ENCODE results near the gene EHD1. TPM values are rescaled to one million over a fixed set of nuclear protein-coding genes. Genes with fewer than 3 reads are reported as not detected.

Gene EHD1
- total RNA-seq, 2 donors from 2014 or later = 18.7 to 45.2 TPM

DNA sequence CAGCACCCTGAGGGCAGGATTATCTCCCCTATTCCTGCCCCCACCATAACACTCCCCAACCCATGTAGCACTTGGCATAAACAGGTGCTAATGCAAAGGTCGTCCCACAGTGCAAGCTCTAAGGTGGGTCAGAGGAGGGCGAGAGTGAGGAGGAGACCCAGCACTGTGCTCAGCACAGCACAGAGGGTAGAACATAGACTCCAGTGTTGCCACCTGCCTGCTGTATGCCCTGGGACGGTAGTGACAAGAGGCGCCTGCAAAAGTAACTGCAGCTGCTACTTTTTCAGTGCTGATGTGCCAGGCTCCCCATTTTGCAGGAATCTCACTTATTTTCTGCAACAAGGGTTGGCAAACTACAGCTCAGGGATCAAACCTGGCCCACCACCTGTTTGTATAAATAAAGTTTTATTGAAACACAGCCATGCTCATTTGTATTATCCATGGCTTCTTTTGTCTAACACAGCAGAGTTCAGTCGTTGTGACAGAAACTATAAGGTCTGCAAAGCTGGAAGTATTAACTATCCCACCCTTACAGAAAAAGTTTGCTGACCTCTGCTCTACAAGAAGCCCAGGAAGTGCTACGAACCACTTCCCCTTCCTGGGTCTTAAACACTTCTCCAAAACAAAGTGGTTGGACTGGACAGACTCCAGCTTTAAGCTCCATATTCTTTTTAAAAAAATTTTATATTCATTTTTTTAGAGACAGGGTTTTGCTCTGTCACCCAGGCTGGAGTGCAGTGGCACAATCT is 17.0 kb downstream of the EHD1 start:
- peaks cover 29% of the 10 kb centered on the region for H3K4me1 ChIP-seq

GRCh38 chr11:64859542-64860414 is 18.6 kb downstream of the EHD1 start:
- TF ChIP-seq POLR2A (IDR thresholded peaks at IDR 0.05) = no peak
- TF ChIP-seq, protein P1, sequence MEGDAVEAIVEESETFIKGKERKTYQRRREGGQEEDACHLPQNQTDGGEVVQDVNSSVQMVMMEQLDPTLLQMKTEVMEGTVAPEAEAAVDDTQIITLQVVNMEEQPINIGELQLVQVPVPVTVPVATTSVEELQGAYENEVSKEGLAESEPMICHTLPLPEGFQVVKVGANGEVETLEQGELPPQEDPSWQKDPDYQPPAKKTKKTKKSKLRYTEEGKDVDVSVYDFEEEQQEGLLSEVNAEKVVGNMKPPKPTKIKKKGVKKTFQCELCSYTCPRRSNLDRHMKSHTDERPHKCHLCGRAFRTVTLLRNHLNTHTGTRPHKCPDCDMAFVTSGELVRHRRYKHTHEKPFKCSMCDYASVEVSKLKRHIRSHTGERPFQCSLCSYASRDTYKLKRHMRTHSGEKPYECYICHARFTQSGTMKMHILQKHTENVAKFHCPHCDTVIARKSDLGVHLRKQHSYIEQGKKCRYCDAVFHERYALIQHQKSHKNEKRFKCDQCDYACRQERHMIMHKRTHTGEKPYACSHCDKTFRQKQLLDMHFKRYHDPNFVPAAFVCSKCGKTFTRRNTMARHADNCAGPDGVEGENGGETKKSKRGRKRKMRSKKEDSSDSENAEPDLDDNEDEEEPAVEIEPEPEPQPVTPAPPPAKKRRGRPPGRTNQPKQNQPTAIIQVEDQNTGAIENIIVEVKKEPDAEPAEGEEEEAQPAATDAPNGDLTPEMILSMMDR (IDR thresholded peaks at IDR 0.05) = no peak
- no peaks in the 10 kb centered on the region for H3K36me3 ChIP-seq (replicated peaks in 1 of 2; ENCODE audit: insufficient read depth in 1 of 2, low read depth in 2 of 2)
- no peaks in the 10 kb centered on the region for H3K27me3 ChIP-seq
- H3K9me3 ChIP-seq = no peaks in the 10 kb centered on the region
- H3K27ac ChIP-seq = no peak overlapping the region
- DNase-seq (no peak), ATAC-seq (no peak)
- no peak overlapping the region for H3K4me3 ChIP-seq
- intact Hi-C loops (cut with DNase I) = no loop called here
- H3K4me1 ChIP-seq = peaks cover 39% of the 10 kb centered on the region
- WGBS, 2 donors = 88 to 96% methylated on average over 18 to 33 of the region's 33 CpGs

More for the DNA sequence above, 17.0 kb downstream of the EHD1 start:
- Histone ChIP-seq H3K9me3 (no peaks in the 10 kb centered on the region), H3K4me3 (no peak overlapping the region), H3K36me3 (replicated peaks in 1 of 2; ENCODE audit: insufficient read depth in 1 of 2, low read depth in 2 of 2) (no peaks in the 10 kb centered on the region), H3K27me3 (no peaks in the 10 kb centered on the region), H3K27ac (peak overlapping the region in 1 of 4 donors; percentile 16)
- 79 to 83% methylated on average over 6 of the region's 6 CpGs for WGBS, 2 donors
- ATAC-seq = no peak
- DNase-seq = no peak
- intact Hi-C loops (cut with DNase I) = no loop called here
- TF ChIP-seq POLR2A (IDR thresholded peaks at IDR 0.05) = no peak
- TF ChIP-seq, protein P1 (IDR thresholded peaks at IDR 0.05) = no peak

GRCh38 chr11:64858467-64859263 is 19.8 kb downstream of the EHD1 start:
- H3K27ac ChIP-seq = no peak overlapping the region
- no peaks in the 10 kb centered on the region for H3K36me3 ChIP-seq (replicated peaks in 1 of 2; ENCODE audit: insufficient read depth in 1 of 2, low read depth in 2 of 2)
- no peak overlapping the region for H3K4me3 ChIP-seq
- intact Hi-C loops (cut with DNase I) = no loop called here
- ATAC-seq = no peak
- no peaks in the 10 kb centered on the region for H3K27me3 ChIP-seq
- peaks cover 41% of the 10 kb centered on the region for H3K4me1 ChIP-seq
- 80 to 83% methylated on average over 17 to 19 of the region's 19 CpGs for WGBS, 2 donors
- no peaks in the 10 kb centered on the region for H3K9me3 ChIP-seq
- TF ChIP-seq, protein P1 (IDR thresholded peaks at IDR 0.05) = no peak
- no peak for TF ChIP-seq POLR2A (IDR thresholded peaks at IDR 0.05)
- DNase-seq = no peak

GRCh38 chr11:64857485-64857884 is 20.9 kb downstream of the EHD1 start:
- H3K9me3 ChIP-seq = no peaks in the 10 kb centered on the region
- intact Hi-C loops (cut with DNase I) = no loop called here
- ATAC-seq (no peak), DNase-seq (no peak)
- H3K4me1 ChIP-seq = peaks cover 33% of the 10 kb centered on the region
- WGBS, 2 donors = 92 to 95% methylated on average over 6 of the region's 6 CpGs
- no peak overlapping the region for H3K27ac ChIP-seq
- H3K4me3 ChIP-seq = no peak overlapping the region
- H3K27me3 ChIP-seq = no peaks in the 10 kb centered on the region
- TF ChIP-seq, protein P1 (IDR thresholded peaks at IDR 0.05) = no peak
- TF ChIP-seq POLR2A (IDR thresholded peaks at IDR 0.05) = no peak
- no peaks in the 10 kb centered on the region for H3K36me3 ChIP-seq (replicated peaks in 1 of 2; ENCODE audit: insufficient read depth in 1 of 2, low read depth in 2 of 2)

All from body of pancreas (tissue), 4 donors.